Endothelial cell of umbilical vein (primary cell): ENCODE data around the gene ABCB10.

Source experiments
- CTCF ChIP-seq, 2 donors: IDR thresholded peaks; 1 replicate in 1 of 2; 2 replicates in 1 of 2; pipeline ENCODE4 v1.5.1; 2011; ENCODE audit warnings: low read length in 2 of 2, mild to moderate bottlenecking in 2 of 2, moderate library complexity in 2 of 2, control low read depth in 1 of 2, inconsistent platforms in 1 of 2, low read depth in 1 of 2; ENCODE audit not compliant: insufficient read depth in 1 of 2; ENCODE audit errors: extremely low read depth in 1 of 2
- EZH2 ChIP-seq: IDR thresholded peaks from 2 replicates; pipeline ENCODE4 v1.6.1; 2012; ENCODE audit warnings: borderline replicate concordance, low read depth, mild to moderate bottlenecking, moderate library complexity, low read length, inconsistent platforms; ENCODE audit not compliant: severe bottlenecking
- FOS ChIP-seq: IDR thresholded peaks from 2 replicates; pipeline ENCODE4 v1.6.1; 2011; ENCODE audit warnings: mild to moderate bottlenecking, low read length, moderate library complexity, borderline replicate concordance; ENCODE audit not compliant: insufficient read depth
- GATA2 ChIP-seq: IDR thresholded peaks from 2 replicates; pipeline ENCODE4 v1.7.0; 2011; ENCODE audit warnings: low read depth, mild to moderate bottlenecking, moderate library complexity, mixed read lengths, low read length; ENCODE audit not compliant: insufficient read length, insufficient read depth
- JUN ChIP-seq: IDR thresholded peaks from 2 replicates; pipeline ENCODE4 v1.6.1; 2011; ENCODE audit warnings: borderline replicate concordance, low read depth; ENCODE audit not compliant: insufficient read length, insufficient read depth
- MAX ChIP-seq: IDR thresholded peaks from 2 replicates; pipeline ENCODE4 v1.6.1; 2011; ENCODE audit not compliant: insufficient read depth, insufficient read length
- MYC ChIP-seq: IDR thresholded peaks from one replicate; pipeline ENCODE4 v1.6.1; 2011; ENCODE audit warnings: mild to moderate bottlenecking, low read depth, low read length
- POLR2A ChIP-seq: IDR thresholded peaks from 2 replicates; pipeline ENCODE4 v1.6.1; 2012; ENCODE audit warnings: low read depth, mild to moderate bottlenecking, control low read depth, low read length
- POLR2AphosphoS5 ChIP-seq: IDR thresholded peaks from 2 replicates; pipeline ENCODE4 v1.6.1; 2012; ENCODE audit warnings: low read depth, mild to moderate bottlenecking, control low read depth, low read length, moderate library complexity; ENCODE audit not compliant: insufficient read depth

- no peak for TF ChIP-seq JUN
- TF ChIP-seq POLR2A: no peak
- TF ChIP-seq CTCF (IDR thresholded peaks at IDR 0.05; ENCODE audit: extremely low read depth in 1 of 2, insufficient read depth in 1 of 2, low read depth in 1 of 2, low read length in 2 of 2): no peak
- TF ChIP-seq MYC: no peak
- TF ChIP-seq POLR2AphosphoS5: no peak
- TF ChIP-seq EZH2: no peak
- TF ChIP-seq FOS: no peak
- no peak for TF ChIP-seq MAX
- TF ChIP-seq GATA2: no peak
Observed at GRCh38 chr1:229585338-229585737, 26.8 kb upstream of the ABCB10 start.
